Nucleus accumbens (tissue), 56 donors: ENCODE data around the gene TMC2.
A peak's percentile ranks its signal among the peaks of the same experiment; 100 is the strongest.

Experiments
- DNase-seq, 56 donors: peaks; one replicate each; lab custom pipeline; 2025; lab: John Stamatoyannopoulos, UW

The TMC2 gene

DNA sequence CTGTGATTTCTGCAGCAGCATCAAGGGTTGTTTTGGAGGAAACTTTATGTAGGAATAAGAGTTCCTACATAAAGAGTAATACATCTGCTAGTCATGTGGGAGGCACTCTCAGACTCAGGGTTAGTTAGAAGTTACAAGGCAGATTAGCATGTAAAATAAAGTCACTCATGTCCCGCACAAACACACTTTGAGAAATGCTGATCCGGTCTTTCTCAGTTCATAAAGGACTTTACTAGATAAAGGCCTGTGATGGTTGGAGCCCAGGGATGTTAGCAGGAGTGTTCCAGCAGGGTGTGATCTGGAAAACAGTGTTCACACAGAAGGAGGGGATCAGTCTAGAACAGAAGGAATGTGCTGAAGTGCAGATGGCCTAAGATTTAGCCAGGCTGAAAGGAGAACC, 83.0 kb downstream of the TMC2 start:
- no peak for DNase-seq

DNA sequence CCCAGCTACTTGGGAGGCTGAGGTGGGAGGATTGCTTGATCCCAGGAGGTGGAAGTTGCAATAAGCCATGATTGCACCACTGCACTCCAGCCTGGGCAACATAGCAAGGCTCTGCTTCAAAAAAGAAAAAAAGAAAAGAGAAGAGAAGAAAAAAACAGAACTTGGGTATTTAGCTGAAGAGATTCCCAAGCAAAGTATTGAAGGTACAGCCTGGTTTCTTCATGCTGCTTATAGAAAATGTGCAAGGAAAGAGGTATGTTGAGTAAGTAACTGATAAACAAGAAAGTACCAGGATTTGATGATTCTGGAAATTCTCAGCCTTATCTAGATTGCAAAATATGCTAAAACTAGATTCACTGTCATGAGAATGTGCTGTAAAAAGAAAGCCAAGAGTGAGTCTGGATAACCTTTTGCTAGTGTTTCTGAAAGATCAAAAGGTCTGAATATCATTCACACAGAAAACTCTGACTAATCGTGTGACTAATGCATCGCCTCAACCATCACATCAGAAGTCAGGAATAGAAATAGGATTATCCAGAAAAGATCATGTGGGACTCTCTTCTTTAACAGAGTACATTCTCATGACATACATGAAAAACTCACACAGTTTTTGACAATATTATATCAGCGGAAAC, 83.7 kb downstream of the TMC2 start:
- DNase-seq, result peak in 5 of 56 donors; percentile 2 to 38 (median 7)

GRCh38 chr20:2624190-2624589, 87.8 kb downstream of the TMC2 start:
- no peak for DNase-seq

DNA sequence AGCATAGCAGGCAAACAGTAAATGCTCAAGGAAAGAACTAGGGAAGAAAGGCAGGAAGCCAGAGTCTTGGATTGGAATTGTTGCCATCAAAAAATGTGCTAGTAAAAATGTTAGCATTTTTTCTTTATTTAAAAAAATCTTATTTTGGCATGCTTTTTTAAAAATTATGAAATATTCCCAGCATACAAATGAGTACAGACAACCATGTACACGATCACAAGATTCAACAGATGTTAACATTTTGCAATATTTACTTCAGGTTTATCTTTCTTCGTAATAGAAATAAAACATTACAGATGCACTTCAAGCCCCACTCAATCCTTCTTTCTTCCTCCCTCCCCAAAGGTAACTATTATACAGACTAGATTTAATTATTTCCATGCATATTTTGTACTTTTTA, 88.7 kb downstream of the TMC2 start:
- DNase-seq, result no peak

DNA sequence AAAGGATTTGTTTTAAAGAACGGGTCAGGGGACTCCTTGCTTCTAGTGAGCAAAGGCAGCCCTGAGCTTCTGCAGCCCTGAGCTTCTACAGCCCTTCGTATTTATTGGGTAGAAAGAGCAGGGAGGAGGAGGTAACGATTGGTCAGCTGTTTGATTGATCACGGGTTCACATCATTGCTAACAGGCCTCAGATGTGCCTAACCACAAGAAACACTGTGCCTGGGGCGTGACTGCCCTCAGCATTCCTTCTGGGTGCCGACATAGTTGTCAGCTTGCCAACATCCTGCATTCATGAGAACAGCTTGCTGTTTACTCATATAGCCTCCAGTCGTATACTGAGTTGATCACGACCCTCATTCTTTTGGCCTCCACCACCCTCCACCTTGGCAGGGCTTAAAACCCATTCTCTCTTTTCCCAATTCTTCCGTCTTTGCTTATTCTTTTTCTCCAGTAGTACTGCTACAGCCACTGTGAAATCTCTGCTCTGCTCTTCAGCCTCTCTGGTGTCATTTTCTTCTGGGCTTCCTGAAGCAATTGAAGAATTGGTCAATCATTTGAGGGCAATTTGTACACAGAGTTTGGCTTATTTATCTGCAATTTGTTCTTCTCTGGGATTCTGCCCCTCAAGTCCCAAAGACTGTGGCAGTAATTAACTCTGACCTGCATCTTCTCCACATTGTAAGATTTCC, 90.6 kb downstream of the TMC2 start:
- no peak for DNase-seq

DNA sequence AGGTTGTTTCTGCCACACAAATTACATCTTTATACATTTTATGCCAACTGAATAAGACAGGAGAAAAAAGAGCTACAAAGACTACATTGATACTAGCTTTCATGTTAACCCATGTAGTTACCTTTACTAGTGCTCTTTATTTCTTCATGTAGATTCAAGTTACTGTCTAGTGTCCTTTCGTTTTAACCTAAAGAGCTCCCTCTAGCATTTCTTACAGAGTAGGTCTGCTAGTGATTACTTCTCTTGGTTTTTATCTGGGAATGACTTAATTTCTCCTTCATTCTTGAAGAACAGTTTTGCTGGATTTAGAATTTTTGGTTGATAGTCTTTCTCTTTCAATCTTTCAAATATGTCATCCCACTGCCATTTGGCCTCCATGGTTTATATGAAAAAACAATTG, 94.9 kb downstream of the TMC2 start:
- DNase-seq, result no peak

DNA sequence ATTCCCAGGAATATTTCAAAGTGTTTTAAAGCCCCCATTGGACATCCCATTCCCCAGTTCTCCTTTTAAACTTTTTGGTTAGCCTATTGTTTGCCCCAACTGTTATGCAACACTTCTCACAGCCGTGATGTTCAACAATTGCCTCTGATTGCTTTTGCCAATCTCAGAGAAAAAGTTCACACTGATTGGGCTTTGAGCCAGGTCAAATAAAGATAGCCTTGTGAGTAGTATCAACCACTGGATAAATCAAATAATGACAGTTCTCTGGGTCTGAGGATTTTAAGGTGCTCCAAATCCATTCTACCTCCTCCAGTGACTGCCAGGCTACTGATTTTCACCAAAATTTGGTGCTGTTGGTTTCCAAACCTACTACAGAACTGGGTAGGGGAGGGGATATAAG, 97.0 kb downstream of the TMC2 start:
- no peak for DNase-seq

- DNase-seq, result no peak
Observed at GRCh38 chr20:2637246-2637645, 100.9 kb downstream of the TMC2 start.

GRCh38 chr20:2640260-2640659, 103.9 kb downstream of the TMC2 start:
- DNase-seq, result no peak

DNA sequence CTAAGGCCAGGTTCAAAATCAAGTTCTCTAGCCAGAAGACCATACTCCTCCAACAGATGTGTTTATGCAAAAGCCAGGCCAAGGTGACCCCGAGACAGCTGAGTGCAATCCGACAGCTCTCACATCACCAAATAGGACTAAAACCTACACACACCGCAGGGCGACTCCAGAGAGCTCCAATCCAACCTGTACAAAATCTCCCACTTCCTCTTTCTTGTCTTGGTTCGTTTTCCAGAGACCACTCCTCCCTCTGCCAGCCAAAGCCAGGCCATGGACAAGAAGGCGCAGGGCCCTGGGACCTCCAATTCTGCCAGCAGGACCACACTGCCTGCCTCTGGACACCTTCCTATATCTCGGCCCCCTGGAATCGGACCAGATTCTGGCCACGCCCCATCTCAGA, 104.5 kb downstream of the TMC2 start:
- DNase-seq, result no peak

DNA sequence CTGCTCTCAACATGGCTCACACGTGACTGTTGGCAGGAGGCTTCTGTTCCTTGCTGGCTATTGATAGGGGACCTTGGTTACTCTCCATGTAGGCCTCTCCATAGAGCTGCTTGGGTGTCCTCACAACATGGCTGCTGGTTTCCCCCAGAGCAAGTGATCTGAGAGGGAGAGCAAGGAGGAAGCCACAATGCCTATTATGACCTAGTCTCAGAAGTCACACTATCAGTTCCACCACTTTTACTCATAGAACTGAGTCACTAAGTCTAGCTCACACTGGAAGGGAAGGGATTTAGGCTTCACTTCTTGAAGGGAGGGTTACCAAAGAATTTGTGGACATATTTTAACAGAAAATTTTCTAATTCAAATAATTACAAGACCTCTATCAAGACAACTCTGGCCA, 107.3 kb downstream of the TMC2 start:
- DNase-seq, result no peak

DNA sequence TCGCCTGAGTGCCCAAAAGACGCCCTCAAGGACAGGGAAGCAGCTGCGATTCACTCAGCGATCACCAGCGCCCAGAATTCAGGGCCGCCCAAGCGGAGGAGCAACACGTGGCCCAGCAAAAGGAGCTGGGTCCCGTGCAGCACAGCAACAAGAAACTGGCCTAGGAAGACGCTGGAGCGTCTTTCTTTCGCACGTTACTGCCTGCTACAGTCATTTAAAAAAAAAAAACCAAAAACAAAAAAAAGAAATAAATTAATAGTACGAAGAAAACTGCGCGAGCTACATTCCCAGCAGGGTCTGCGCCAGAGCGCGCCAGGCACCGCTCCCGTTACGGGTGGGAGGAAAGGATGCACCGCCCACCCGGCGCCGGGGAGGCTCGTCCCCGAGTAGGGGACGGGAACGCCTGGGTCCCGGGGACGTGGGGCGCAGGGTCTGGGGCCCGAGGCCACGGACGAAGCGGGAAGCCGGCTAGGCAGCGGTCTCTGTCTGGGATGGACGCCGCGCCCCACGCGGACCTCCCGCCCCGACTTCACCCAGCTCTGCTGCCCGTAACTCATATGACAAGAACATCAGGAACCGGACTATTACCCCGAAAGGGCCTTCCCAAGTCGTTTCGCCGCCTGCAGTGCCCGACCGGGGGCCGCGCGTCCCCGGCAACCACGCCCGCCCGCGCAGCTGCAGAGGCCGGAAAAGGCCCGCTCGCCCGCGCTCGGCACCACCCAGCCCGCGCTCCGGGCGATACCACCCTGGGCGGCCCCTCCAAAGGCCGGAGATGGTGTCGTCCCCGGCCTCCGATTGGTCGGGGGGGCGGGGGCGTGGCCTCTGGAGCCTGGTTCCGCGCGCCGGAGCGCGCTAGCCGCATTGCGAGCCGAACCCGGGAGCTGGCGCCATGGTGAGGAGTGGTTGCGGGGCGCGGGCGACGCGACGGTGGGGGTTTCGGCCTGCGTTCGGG, 115.7 kb downstream of the TMC2 start, which contains the start of gene NOP56:
Gene NOP56, plus strand, starts transcription at position 861 of the 952 bp plus-strand sequence. Its CDS starts 29 bp downstream, at position 890.
- peak; percentile 18 to 96 (median 90) for DNase-seq

DNA sequence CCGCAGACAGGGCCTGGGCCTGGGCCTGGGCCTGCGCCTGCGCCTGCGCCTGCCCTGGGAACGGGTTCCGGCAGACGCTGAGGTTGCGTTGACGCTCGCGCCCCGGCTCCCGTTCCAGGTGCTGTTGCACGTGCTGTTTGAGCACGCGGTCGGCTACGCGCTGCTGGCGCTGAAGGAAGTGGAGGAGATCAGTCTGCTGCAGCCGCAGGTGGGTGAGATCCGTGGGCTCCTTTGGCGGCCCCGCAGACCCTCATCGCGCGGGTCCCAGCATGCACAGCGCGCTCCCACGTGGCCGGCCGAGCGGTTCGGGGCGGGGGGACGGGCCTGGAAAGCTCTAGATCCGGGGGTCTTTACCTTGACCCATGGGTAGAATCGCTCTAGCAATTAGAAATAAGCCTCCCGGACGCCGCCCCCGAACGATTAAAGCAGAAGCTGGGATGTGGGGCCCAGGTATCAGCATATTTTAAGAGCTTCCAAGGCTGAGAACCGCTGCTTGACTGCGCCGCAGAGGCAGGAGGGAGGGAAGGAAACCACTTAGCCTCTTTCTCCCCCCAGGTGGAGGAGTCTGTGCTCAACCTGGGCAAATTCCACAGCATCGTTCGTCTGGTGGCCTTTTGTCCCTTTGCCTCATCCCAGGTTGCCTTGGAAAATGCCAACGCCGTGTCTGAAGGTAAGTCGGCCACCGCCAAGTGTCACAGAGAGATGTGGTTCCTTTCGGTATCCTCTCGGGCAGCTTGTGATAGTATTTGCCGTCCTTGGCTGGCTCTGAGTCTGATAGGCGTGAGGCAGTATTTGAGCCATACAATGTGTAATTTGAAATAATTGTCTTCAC, 116.6 kb downstream of the TMC2 start:
- peak in 43 of 56 donors; percentile 19 to 83 (median 71) for DNase-seq

- DNase-seq, result no peak
Observed at GRCh38 chr20:2653556-2654383, 117.4 kb downstream of the TMC2 start.

GRCh38 chr20:2654384-2654822, 118.0 kb downstream of the TMC2 start:
- no peak for DNase-seq

- no peak for DNase-seq
Observed at GRCh38 chr20:2654831-2655230, 118.5 kb downstream of the TMC2 start.

- no peak for DNase-seq
Observed at GRCh38 chr20:2655331-2656116, 119.2 kb downstream of the TMC2 start.

DNA sequence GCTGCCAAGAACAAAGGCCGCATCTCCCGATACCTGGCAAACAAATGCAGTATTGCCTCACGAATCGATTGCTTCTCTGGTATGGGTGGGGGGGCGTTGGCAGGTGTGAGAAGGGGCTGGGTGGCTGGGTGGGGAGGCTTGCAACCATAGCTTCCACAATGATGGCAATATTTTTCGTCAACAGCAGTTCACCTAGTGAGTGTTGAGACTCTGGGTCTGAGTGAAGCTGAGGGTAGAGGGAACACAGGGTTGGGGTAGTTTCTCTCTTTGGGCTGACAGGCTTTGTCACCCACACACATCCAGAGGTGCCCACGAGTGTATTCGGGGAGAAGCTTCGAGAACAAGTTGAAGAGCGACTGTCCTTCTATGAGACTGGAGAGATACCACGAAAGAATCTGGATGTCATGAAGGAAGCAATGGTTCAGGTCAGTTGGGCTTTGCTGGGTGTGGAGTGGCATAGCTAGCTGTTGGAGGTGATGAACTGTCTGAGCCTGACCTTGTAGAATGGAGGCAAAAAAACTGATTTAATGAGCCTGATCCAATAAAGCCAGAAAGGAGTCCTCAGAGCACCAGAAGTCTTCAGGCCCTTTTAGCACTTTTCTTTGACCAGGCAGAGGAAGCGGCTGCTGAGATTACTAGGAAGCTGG, 120.2 kb downstream of the TMC2 start:
- DNase-seq, result no peak
